GM18526 (cell line): ENCODE measurements around the gene UBXN11.

ENCODE experiments used
- POLR2A ChIP-seq: IDR thresholded peaks from 3 replicates; pipeline ENCODE4 v1.6.1; 2011; ENCODE audit not compliant: insufficient read length; ENCODE audit errors: extremely low read depth

UBXN11 gene

DNA sequence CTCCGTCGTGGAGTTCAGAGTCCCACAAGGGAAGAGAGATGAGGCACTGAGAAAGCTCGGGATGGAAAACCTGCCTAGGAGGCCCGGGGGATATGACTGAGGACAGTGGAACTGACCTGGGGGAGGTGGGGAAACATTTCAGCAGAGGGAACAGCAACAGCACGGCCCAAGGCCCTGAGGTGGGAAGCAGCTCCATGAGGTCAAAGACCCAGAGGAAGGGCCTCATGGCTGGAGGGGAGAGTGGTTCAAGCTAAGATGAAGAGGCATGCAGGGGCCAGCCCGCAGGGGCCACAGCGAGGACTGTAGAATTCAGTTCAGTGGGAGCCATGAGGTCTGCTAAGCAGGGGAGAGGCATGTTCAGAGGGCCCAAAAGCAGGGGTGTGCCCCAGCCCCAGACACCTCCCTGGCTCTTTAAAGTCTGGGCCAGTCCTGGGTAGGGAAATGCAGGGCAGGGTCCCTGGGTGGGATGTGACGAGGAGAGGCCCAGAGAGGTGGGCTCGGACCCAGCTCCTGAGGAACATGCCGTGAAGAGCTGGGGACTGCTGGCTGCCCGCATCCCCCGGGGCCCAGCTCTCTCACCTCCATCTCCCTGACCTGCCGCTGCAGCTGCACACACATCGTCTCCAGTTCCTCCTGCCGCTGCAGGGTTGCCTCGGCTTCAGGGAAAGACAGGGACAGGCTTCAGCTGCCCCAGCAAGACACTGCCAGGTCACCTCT is 9.9 kb downstream of the UBXN11 start:
- no peak for TF ChIP-seq POLR2A

DNA sequence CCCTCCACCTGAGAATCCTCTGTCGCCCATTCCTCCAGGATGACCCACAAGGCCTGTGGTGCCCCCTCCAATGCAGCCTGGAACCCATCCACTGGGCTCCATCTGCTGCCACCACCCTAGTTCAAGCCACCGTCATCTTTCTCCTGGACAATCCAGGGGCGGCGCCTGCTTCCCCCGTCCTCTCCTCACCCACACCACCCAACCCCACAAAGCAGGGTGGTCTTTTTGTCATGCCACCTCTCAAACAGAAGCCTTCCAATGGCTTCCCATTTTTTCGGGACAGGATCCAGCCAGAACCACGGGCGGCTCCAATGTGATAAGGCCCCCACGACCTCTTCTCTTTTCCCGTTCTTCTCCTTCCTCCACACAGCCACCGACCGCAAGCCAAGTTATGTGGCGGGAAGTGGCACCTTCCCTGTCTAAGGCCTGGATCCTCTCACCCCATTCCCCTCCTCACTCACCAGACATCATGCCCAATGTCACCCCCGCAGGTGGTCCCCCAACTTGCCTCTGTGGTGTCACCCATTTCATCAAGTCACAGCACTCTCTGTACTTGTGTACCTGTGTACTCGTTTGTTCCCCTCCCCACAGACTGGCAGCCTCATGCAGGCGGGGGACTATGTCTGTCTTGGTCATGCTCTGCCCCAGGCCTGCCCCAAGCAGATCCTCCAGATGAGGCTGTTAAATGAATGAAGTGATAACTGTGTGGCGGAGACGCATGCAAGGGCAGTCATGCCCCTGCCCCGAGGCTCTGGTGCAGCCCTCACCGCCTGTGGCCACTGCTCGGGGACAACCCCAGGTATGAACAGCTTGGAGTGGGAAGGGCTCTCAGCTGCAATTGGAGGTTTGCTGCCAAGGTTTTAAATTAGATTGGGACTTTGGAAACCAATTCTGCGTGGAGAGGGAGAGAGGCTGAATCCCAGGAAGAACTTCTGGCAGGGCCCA is 11.0 kb downstream of the UBXN11 start:
- no peak for TF ChIP-seq POLR2A

DNA sequence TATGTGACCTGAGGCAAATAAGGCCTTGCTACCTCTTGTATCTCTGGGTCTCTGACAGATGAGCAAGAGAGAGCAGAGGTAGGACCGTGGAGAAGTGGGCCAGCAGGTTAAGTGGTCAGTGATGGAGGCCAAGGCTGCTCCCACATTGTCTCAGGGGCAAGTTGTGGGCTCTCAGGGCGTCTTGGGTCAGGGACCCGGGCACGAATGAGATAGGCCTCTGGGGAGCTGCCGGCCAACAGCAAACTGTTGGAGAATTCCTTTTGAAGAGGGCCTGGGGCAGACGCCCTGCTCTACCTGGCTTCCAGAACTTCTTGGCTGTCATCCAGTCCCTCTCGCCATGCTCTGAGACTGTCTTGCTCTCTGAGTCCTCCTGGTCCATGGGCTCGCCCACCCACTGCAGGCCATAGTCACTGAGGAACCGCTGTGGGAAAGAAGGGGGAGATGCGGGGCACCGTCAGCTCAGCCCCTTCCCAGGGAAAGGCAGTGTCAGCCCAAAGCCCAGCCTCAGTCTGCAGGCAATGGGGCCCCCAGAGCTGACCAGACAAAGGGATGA is 12.4 kb downstream of the UBXN11 start:
- TF ChIP-seq POLR2A: no peak

DNA sequence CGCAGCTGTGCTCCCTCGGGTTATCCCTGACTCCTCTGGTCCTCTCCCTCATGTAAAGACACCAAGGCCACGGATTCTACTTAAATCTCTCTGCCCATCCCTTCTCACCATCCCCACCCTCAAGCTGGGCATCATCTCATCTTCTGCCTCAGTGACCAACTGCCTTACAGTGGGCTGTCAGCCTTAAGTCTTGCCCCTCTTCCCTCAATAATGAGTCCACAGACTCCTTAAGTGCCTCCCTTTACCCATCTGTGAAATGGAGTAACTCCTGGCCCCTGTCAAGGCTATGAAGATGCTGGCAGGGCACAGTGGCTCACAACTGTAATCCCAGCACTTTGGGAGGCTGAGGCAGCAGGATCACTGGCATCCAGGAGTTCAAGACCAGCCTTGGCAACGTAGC is 14.5 kb downstream of the UBXN11 start:
- no peak for TF ChIP-seq POLR2A

- TF ChIP-seq POLR2A: no peak
Measured at GRCh38 chr1:26291433-26291832, 15.0 kb downstream of the UBXN11 start.

DNA sequence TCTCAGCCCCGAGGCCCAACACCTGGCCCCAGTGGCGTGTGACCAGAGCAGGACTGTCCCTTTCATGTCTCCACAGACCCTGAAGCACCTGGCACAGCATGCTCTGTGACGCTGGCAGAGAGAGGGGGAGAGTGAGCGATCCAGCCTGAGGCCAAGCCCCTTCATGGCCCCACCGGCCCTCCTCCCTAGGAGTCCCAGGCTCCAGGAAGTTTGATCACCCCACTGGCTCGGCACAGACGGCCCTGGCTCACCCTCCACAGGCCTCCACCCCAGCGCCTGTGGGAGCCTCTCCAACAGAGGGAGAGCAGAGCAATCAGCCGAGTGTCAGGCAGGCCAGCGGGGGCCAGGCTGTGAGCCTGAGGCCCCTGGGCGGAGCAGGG is 15.6 kb downstream of the UBXN11 start:
- no peak for TF ChIP-seq POLR2A

- TF ChIP-seq POLR2A: no peak
Measured at GRCh38 chr1:26290122-26290881, 16.1 kb downstream of the UBXN11 start.

- TF ChIP-seq POLR2A: peak; percentile 68
Measured at GRCh38 chr1:26289158-26290059, 17.0 kb downstream of the UBXN11 start.

GRCh38 chr1:26288311-26288941 is 18.0 kb downstream of the UBXN11 start:
- no peak for TF ChIP-seq POLR2A

- no peak for TF ChIP-seq POLR2A
Measured at GRCh38 chr1:26287811-26288210, 18.6 kb downstream of the UBXN11 start.

DNA sequence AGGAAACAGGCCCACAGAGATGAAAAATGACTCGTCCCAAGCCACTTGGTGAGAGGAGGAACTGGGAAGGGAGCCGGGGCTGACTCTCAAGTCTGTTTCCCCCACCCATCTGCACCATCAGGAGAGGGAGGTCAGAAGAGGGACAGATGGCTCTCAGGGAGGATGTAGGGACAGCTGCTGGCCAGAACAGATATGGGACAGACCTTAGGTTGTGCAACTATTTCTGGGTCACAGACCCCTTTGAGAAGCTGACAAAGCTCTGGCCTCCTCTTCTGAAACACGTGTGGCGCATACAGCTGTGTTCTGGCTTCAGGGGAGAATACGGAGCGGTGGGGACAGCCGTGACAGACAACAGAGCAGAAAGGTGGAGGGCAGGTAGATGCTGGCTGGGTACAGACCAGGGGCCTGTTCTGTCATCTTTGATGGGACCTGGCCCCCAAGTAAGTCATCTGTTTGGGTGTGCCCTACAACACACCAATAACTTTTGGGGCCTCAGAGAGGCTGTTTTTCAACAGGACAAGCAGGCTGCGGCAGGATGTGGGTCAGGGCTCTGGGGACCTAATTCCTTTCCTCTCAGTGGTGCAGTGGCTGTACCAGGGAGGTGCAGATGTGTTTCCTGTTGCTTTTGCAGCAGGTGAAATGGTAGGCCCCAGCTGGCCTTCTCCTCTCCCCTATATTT is 19.3 kb downstream of the UBXN11 start:
- peak; percentile 36 for TF ChIP-seq POLR2A

DNA sequence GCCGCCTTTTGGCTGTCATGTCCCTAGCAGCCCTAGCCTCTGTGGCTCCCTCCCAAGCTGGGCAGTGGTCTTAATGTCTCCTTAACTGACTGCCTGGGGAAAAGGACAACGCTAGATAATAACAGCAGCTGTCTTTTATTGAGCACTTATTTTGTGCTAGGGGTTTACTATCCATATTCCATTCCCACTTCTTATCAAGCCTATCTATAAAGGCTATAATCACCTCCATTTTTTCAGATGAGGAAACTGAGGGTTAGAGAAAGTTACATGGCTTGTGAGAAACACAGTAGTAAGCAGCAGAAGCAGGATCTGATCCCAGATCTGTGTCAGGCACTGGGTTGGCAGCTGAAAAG is 20.4 kb downstream of the UBXN11 start:
- TF ChIP-seq POLR2A: no peak

DNA sequence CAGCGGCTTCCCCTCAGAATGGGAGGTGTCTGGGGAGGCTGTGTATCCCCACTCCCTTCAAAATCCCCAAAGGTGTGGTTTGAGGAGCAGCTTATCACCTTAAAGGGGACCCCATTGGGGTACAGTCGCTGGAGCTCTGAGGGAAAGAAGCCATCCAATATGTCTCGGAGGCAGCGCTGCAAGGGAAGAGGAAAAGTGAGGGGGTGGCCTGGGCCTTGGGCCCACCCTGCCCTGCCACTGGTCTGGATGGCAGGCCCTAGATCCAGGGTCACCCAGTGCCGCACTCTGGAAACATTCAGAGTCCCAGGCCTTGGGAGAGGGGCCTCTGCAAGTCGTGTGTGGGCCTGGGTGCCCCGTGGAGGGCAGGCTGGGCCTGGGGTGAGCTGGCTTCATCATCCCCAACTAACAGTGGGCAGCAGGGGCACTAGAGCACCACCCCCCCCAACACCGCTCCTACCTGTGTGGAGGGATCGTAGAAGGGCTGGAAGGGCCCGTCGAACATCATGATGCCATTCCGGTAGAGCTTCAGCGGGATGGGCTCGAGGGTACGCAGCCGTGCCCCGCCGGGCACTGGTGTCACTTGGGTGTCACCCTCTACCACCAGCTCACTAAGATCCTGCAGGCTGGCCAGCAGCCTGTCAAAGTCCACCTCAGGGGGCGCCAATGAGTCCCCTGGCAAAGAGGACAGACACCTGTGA is 20.9 kb downstream of the UBXN11 start:
- no peak for TF ChIP-seq POLR2A
